Right lobe of liver (tissue), 4 donors: ENCODE results near the gene PTPN11.

Experiments
- CTCF ChIP-seq, 4 donors: fragments of 200-600 bp in 3 of 4; fragments of 450-650 bp in 1 of 4; IDR thresholded peaks; one replicate each; pipeline versions ENCODE4 v1.5.1 to v1.8.0; 2016 to 2022; ENCODE audit warnings: antibody characterized with exemption in 4 of 4, mild to moderate bottlenecking in 2 of 4
- POLR2A ChIP-seq: fragments of 450-650 bp; IDR thresholded peaks from one replicate; pipeline ENCODE4 v1.6.1; 2017; ENCODE audit warnings: antibody characterized with exemption, mild to moderate bottlenecking
- donor health status: DM: no; HTN: no; CAD: no.
- donor health status: DM: no; HTN: no; CAD: no.
- donor health status: DM: no; HTN: yes; CAD: no.

- TF ChIP-seq CTCF (IDR thresholded peaks at IDR 0.05) (no peak), POLR2A (no peak)
These were observed 25.4 kb upstream of the PTPN11 start for GRCh38 chr12:112393328-112393727.
